BE2C (cell line): ENCODE data around the gene AXIN1.

Source experiments
- DNase-seq: peaks from one replicate; pipeline ENCODE4 v3.0.0-alpha.2; 2020
- H3K27me3 ChIP-seq: fragments of 250-450 bp; sonication (Bioruptor Pico); 2 replicates; pipeline ENCODE4 v1.5.1; 2020; ENCODE audit warnings: mild to moderate bottlenecking
- H3K36me3 ChIP-seq: fragments of 250-450 bp; sonication (Bioruptor Pico); 2 replicates; pipeline ENCODE4 v1.5.1; 2020; ENCODE audit warnings: mild to moderate bottlenecking
- H3K4me1 ChIP-seq: fragments of 250-450 bp; sonication (Bioruptor Pico); 2 replicates; pipeline ENCODE4 v1.5.1; 2020
- H3K4me3 ChIP-seq: 2 replicates; pipeline ENCODE4 v1.5.1; 2011; ENCODE audit warnings: low read depth, low read length
- H3K9me3 ChIP-seq: fragments of 250-450 bp; sonication (Bioruptor Pico); 2 replicates; pipeline ENCODE4 v1.5.1; 2020
- TF ChIP-seq, protein P1 (sequence below): IDR thresholded peaks from 2 replicates; pipeline ENCODE4 v1.5.1; 2012; ENCODE audit warnings: mild to moderate bottlenecking, low read depth, low read length

Gene AXIN1

DNA sequence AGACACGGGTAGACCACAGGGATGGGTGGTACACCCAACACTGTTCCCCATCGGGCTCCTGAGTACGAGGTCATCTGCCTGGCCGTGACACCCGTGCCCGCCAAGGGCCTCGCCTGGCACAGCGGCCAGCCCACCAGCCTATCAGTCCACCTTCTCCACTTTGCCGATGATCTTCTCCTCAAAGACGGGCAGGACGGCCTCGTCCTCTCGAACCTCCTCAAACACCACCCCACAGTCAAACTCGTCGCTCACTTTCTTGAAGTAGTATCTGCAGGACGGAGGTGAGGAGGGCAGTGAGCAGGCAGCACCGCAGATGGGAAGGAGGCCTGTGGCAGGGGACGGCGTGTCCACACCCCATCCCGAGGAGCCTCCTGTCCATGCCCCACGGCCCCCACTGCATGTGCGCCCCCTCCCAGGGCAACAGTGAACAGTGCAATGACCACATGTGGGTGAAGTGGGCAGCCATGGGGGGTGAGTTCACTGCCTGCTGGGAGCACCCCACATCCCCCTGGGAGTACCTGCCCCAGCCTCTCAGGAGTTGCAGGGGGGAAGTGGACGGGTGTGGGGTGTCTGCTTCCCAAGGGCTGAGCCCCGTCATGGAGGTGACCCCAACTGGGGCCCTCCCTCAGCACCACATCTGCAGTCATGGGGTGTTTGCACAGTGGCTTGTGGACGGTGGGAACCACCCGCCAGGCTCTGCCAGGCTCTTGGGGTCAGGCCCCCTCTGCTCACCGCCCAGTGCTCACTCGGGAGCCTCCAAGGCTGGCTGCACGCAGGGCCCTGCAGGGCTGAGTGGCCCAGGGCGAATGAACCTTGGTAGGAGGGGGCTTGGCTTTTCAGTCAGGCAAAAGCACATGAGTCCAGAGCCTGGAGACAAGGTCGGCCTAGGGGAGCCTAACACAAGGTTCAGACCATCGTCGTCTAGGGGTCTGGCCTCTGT is 64.3 kb downstream of the AXIN1 start:
- H3K36me3 ChIP-seq: peaks cover 30% of the 10 kb centered on the region
- no peak for DNase-seq
- TF ChIP-seq, protein P1, sequence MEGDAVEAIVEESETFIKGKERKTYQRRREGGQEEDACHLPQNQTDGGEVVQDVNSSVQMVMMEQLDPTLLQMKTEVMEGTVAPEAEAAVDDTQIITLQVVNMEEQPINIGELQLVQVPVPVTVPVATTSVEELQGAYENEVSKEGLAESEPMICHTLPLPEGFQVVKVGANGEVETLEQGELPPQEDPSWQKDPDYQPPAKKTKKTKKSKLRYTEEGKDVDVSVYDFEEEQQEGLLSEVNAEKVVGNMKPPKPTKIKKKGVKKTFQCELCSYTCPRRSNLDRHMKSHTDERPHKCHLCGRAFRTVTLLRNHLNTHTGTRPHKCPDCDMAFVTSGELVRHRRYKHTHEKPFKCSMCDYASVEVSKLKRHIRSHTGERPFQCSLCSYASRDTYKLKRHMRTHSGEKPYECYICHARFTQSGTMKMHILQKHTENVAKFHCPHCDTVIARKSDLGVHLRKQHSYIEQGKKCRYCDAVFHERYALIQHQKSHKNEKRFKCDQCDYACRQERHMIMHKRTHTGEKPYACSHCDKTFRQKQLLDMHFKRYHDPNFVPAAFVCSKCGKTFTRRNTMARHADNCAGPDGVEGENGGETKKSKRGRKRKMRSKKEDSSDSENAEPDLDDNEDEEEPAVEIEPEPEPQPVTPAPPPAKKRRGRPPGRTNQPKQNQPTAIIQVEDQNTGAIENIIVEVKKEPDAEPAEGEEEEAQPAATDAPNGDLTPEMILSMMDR: no peak

DNA sequence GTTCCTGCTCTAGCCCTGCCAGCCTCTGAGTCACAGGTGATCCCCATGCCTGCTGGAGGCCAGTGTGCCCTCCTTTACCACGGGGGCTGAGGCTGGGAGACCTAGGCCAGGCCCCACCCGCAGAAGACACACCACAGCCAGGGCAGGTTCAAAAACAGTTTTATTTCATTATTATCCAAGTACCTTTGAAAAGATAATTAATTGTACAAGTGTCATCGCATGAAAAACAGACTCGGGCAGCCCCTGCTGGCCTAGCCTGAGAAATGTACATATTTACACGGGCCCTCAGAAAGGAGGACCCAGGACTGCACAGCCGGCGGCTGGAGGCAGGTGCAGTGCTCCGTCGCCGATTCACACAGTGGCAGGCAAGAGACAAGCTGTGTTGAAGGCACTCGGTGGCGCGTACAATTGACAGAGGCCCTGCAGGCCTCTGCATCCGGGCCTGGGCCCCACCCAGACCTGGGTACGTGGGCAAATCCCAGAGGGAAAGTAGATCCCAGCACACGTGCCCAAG is 65.2 kb downstream of the AXIN1 start:
- no peaks in the 10 kb centered on the region for H3K4me1 ChIP-seq
- H3K4me3 ChIP-seq: no peak overlapping the region
- no peaks in the 10 kb centered on the region for H3K27me3 ChIP-seq
- peaks cover 30% of the 10 kb centered on the region for H3K36me3 ChIP-seq
- no peaks in the 10 kb centered on the region for H3K9me3 ChIP-seq
- DNase-seq: peak; percentile 52
- TF ChIP-seq, protein P1: peak; percentile 30; the same call in 1 of the 2 replicates

More for the DNA sequence above, 64.3 kb downstream of the AXIN1 start:
- Histone ChIP-seq H3K9me3 (no peaks in the 10 kb centered on the region), H3K4me3 (no peak overlapping the region), H3K27me3 (no peaks in the 10 kb centered on the region), H3K4me1 (no peaks in the 10 kb centered on the region)

DNA sequence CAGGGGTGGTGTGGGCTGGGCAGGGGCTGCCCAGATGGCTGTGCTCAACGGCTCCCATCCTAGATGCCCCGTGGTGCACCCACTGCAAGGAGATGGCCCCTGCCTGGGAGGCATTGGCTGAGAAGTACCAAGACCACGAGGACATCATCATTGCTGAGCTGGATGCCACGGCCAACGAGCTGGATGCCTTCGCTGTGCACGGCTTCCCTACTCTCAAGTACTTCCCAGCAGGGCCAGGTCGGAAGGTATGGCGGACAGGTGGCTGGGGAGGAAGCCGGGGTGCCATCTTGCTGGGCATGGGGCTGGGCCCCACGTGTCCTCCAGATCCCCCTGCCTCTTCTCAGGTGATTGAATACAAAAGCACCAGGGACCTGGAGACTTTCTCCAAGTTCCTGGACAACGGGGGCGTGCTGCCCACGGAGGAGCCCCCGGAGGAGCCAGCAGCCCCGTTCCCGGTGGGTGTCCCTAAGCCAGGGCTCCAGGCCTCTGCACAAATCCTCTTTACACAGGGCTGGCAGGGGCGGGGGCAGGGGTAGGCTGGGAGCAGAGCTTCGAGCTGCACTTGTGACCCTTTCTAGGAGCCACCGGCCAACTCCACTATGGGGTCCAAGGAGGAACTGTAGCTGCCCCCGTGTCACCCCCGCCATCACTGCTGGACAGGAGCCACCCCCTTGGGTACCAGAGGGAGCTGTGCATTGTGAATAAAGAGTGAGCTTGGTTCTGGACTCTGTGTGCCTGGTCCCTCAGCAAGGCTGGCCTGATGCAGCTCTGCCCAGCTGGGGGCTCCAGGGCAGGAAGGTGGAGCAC is 65.8 kb downstream of the AXIN1 start:
- no peak overlapping the region for H3K4me3 ChIP-seq
- peaks cover 30% of the 10 kb centered on the region for H3K36me3 ChIP-seq
- H3K4me1 ChIP-seq: no peaks in the 10 kb centered on the region
- DNase-seq: no peak
- TF ChIP-seq, protein P1: no peak
- H3K9me3 ChIP-seq: no peaks in the 10 kb centered on the region
- H3K27me3 ChIP-seq: no peaks in the 10 kb centered on the region

DNA sequence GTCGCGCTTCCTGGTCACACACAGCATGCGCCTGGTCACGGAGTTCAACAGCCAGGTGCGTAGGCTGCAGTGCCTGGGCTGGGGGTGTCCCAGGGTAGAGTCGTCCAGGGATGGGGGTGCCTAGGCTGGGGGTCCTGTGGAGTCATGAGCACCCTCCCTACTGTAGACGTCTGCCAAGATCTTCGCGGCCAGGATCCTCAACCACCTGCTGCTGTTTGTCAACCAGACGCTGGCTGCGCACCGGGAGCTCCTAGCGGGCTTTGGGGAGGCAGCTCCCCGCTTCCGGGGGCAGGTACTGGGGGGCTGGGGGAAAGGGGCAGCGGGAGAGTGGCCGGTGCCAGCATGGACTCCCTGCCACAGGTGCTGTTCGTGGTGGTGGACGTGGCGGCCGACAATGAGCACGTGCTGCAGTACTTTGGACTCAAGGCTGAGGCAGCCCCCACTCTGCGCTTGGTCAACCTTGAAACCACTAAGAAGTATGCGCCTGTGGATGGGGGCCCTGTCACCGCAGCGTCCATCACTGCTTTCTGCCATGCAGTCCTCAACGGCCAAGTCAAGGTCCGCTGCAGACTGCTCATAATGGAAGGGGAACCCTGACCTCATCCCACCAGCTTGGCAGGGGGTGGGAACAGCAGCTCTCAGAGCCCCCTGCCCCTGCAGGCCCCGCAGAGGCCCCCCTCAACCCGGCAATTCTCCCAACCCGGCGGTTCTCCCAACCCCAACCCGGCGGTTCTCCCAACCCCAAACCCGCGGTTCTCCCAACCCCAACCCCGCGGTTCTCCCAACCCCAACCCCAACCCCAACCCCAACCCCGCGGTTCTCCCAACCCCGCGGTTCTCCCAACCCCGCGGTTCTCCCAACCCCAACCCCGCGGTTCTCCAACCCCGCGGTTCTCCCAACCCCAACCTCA is 67.1 kb downstream of the AXIN1 start:
- H3K36me3 ChIP-seq: peaks cover 30% of the 10 kb centered on the region
- no peak for DNase-seq
- TF ChIP-seq, protein P1: no peak
- H3K4me1 ChIP-seq: no peaks in the 10 kb centered on the region
- no peaks in the 10 kb centered on the region; the same call in 1 of the 2 replicates for H3K27me3 ChIP-seq
- no peaks in the 10 kb centered on the region for H3K9me3 ChIP-seq
- H3K4me3 ChIP-seq: no peak overlapping the region

DNA sequence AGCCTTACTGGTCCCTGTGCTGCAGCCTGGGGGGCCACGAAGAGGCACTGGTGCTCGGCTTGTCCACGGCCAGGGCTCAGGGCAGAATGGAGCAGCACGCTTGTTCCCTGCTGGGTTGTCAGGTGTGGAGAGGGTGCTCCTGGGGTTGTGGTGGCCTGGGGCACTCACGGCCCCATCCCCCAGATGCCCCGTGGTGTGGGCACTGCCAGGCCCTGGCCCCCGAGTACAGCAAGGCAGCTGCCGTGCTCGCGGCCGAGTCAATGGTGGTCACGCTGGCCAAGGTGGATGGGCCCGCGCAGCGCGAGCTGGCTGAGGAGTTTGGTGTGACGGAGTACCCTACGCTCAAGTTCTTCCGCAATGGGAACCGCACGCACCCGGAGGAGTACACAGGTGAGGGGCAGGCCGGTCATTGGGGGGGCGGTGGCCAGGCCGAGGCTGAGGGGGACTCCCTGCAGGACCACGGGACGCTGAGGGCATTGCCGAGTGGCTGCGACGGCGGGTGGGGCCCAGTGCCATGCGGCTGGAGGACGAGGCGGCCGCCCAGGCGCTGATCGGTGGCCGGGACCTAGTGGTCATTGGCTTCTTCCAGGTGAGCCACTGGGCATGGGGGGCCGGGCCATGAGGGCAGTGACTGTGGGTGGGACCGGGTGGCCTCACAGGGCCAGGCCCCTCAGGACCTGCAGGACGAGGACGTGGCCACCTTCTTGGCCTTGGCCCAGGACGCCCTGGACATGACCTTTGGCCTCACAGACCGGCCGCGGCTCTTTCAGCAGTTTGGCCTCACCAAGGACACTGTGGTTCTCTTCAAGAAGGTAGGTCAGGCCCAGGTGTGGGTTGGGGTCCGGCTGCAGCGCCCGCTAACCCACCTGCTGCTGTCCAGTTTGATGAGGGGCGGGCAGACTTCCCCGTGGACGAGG is 68.1 kb downstream of the AXIN1 start:
- no peak for DNase-seq
- TF ChIP-seq, protein P1: no peak
- H3K27me3 ChIP-seq: peaks cover 4% of the 10 kb centered on the region; the same call in 1 of the 2 replicates
- no peaks in the 10 kb centered on the region for H3K9me3 ChIP-seq
- H3K4me1 ChIP-seq: no peaks in the 10 kb centered on the region
- H3K36me3 ChIP-seq: peaks cover 30% of the 10 kb centered on the region
- peak overlapping the region; percentile 54 for H3K4me3 ChIP-seq
